IPS-18c (cell line): ENCODE measurements around the gene OR4D11.
"Not testable (repeated sequence)": the region's sequence is repeated elsewhere in the genome, so short reads cannot be mapped to it uniquely, and the experiment has no call there.

Experiments
- H3K4me3 ChIP-seq: 2 replicates; pipeline ENCODE4 v1.7.0; 2013; ENCODE audit warnings: low read depth, mild to moderate bottlenecking, low read length, moderate library complexity; ENCODE audit not compliant: insufficient read depth
- H3K9me3 ChIP-seq: one replicate; pipeline ENCODE4 v1.6.1; 2013; ENCODE audit warnings: mild to moderate bottlenecking, low read length, moderate library complexity; ENCODE audit not compliant: control insufficient read depth, insufficient read depth

The OR4D11 gene

GRCh38 chr11:59543713-59544112, 40.3 kb downstream of the OR4D11 start:
- H3K4me3 ChIP-seq, H3K9me3 ChIP-seq: not testable (repeated sequence)

- Histone ChIP-seq H3K4me3 (no peak overlapping the region), H3K9me3 (no peaks in the 10 kb centered on the region)
Measured at GRCh38 chr11:59544869-59545178, 41.4 kb downstream of the OR4D11 start.

- no peaks in the 10 kb centered on the region for H3K9me3 ChIP-seq
- no peak overlapping the region for H3K4me3 ChIP-seq
Measured at GRCh38 chr11:59545179-59546020, 42.0 kb downstream of the OR4D11 start.

DNA sequence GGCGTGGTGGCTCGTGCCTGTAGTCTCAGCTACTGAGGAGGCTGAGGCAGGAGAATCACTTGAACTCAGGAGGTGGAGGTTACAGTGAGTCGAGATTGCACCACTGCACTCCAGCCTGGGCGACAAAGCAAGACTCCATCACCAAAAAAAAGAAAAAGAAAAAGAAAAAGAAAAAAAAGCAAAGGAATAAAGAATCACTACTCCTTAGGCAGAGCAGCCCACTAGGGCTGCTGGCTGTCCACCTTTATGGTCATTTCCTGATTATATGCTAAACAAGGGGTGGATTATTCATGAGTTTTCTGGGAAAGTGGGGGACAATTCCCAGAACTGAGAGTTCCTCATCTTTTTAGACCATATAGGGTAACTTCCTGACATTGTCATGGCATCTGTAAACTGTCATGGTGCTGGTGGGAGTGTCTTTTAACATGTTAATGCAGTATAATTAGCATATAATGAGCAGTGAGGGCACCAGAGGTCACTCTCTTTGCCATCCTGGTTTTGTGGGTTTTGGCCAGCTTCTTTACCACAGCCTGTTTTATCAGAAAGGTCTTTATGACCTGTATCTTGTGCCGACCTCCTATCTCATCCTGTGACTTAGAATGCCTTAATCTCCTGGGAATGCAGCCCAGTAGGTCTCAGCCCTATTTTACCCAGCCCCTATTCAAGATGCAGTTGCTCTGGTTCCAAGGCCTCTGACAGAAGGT, 44.4 kb downstream of the OR4D11 start:
- H3K4me3 ChIP-seq, H3K9me3 ChIP-seq: not testable (repeated sequence)

DNA sequence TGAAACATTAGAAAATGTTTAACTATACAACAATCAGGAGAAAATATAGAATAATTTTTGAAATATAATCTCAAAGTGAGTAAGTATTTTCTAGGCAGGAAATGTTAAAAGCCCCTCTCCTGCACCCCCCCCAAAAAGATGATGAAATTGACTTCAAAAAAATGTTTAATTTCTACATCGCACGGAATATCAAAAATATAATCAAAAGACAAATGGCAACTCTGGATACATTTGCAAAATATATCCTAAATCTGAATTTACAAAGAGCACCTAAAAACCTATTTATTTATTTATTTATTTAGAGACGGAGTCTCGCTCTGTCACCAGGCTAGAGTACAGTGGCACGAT, 44.9 kb downstream of the OR4D11 start:
- H3K4me3 ChIP-seq: no peak overlapping the region
- no peaks in the 10 kb centered on the region for H3K9me3 ChIP-seq

DNA sequence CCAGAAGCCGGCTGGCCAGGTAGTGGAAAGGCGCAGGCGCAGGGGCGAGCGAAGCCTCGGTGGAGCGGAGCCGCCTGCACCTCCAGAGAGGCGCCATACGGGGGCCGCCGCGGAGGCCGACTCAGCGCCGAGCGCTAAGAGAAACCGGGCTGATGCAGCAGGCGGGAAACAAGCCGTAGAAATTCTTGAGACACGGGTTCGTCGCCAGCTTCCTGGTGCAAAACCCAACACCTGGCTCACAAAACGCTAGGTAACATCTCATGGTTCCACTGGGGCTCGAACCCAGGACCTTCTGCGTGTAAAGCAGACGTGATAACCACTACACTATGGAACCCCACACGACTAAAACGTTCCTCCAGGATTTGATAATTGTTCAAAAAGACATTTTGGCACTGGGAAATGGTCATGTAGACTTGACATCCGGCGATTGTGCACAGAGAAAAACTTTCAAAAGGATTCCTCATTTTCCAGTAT, 47.0 kb downstream of the OR4D11 start:
- Histone ChIP-seq H3K4me3 (peak overlapping the region; percentile 64; the same call in 1 of the 2 replicates), H3K9me3 (no peaks in the 10 kb centered on the region)

DNA sequence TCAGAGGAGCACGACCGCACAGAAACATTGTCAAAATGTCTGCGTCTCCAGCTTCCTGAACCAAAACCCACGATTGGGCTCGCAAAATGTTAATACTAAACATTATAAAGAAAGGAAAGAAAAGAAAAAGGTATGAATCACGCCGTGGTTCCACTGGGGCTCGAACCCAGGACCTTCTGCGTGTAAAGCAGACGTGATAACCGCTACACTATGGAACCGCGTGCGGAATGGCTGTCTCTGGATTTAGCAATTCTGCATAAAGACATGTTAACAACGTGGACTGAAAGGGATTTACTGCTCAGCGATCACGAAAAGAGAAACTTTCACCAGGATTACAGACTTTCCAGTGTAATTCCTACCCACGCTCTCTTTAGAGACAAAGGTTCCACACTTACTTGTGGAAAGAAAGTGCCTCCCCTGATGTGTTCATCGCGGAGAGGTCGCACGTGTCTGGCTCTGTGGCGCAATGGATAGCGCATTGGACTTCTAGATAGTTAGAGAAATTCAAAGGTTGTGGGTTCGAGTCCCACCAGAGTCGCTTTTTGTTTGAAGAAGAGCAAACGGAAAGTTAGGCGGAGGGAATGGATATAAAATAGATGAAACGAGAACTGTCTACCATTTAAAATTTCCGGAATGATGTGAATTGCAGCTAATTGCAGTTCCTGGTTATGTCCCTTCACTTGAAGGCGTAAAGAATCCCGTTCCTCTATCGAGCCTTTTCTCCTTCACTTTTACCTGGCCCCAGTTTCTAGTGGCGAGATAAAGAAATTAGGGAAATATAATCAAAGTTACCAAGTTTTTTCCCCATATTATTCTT, 47.7 kb downstream of the OR4D11 start:
- Histone ChIP-seq H3K9me3 (no peaks in the 10 kb centered on the region), H3K4me3 (peak overlapping the region; percentile 64)

- Histone ChIP-seq H3K9me3 (no peaks in the 10 kb centered on the region), H3K4me3 (peak overlapping the region; percentile 64)
Measured at GRCh38 chr11:59551659-59552521, 48.5 kb downstream of the OR4D11 start.

DNA sequence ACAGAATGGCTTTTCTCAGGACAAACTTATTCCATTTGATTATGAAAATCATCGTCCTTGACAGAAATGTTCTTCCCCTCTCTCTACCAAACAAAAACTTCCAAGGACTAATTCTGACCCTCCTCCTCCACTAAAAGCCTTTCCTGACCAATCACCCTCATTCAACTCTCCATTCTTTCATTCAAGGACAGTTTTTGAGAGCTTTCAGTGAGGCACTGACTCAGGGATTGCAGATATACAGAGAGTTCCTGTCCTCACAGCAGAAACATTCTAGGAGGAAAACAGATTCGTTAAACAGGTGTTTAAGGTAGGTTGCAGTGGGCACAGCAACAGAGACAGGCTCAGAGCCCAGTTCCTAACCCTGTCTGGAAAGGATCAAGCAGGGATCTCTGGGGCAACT, 49.5 kb downstream of the OR4D11 start:
- no peak overlapping the region for H3K4me3 ChIP-seq
- H3K9me3 ChIP-seq: no peaks in the 10 kb centered on the region

DNA sequence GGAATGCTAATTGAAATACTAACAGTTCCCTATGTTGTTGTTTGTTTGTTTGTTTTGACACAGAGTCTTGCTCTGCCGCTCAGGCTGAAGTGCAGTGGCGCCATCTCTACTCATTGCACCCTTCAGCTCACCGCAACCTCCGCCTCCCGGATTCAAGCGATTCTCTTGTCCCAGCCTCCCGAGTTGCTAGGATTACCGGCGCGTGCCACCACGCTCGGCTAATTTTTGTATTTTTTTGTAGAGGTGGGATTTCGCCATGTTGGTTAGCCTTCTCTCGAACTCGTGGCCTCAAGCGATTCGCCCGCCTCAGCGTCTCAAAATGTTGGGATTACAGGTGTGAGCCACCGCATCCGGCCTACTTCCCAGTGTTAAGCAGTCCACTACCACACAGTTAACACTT, 49.9 kb downstream of the OR4D11 start:
- no peak overlapping the region for H3K4me3 ChIP-seq
- H3K9me3 ChIP-seq: no peaks in the 10 kb centered on the region
